NCI-H2227 (cell line): ENCODE measurements around the gene ACSL3.
"Not testable (repeated sequence)": the region's sequence is repeated elsewhere in the genome, so short reads cannot be mapped to it uniquely, and the experiment has no call there.

Source experiments
- DNase-seq: peaks from one replicate; lab custom pipeline; 2025; ENCODE audit not compliant: unreplicated experiment; lab: John Stamatoyannopoulos, UW

Gene ACSL3

GRCh38 chr2:222860740-222861410 lies at the start of gene ACSL3:
TSS of gene ACSL3 (plus strand) at chr2:222861036. CDS start at chr2:222908773, 47,737 bp downstream.
- peak; percentile 97 for DNase-seq

DNA sequence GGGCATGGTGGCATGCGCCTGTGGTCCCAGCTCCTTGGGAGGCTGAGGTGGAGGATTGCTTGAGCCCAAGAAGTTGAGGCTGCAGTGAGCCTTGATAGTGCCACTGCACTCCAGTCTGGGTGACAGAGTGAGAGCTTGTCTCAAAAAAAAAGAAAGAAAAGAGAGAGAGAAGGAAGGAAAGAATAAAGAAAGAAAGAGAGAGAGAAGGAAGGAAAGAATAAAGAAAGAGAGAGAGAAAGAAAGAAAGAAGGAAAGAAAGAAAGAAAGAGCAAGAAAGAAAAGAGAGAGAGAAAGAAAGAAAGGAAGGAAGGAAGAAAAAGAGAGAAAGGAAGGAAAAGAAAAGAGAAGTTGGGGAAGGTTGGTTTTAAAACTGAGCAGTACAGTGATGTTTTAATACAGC lies 49.0 kb upstream of the ACSL3 start:
- no peak for DNase-seq

DNA sequence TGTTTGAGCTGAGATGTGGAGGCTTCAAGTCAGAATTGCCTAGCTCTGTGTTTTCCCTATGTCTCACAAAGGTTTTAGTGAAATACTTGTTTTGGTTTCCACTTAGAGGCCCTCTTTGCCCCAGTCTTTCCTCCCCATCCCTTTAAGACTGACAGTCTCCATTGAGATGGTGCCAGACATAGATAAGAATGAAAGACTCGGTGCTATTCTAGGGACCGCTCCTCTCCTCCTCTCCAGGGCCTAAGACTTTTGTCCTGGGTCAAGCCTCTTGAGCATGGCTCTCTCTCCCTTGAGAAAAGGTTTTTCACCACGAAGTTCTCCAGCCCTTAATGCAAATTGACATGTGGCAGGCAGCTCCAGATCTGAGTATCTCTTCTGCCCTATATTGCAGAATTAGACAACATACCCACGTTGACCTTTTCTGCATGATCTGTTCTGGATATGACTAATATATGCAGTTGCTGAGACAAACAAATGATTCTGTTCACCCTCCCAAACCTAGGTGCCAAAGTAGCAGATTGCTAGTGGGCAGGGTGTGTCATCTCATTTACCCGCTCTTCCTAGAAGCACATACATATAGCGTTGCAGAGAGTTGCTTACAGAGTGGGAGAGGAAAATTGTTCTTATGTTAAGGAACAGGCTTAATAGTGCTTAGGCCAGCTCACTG lies 47.5 kb upstream of the ACSL3 start:
- DNase-seq = no peak

DNA sequence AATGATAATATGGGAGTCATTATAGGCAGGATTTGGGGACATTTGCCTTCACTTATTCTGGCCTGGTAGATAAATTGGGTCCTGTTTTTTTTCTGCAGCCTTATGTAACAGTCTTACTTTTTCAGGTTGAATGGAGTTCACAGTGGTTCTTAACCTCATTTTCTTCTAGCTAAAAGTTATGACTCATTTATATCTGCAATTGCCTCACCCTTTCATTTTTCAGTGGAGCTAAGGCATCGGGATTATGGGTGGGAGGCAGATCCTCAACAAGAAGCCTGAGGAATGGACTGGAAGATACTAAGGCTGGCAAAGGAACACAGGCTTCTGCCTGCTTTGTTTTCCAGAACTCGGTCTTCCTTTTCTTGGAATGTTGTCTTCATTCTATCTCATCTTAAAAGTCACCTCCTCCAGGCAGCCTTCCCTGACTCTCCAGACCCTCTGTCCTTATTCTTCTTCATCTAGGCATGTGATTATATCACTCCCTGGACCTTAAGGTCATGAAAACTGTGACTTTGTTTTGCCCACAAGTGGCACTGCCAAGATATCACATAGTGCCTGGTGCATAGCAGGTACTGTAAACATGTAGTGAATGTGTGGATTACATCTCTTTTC lies 41.0 kb upstream of the ACSL3 start:
- DNase-seq = no peak

- no peak for DNase-seq
These were observed 37.5 kb upstream of the ACSL3 start for GRCh38 chr2:222823183-222823930.

- DNase-seq = no peak
These were observed 35.8 kb upstream of the ACSL3 start for GRCh38 chr2:222825031-222825430.

DNA sequence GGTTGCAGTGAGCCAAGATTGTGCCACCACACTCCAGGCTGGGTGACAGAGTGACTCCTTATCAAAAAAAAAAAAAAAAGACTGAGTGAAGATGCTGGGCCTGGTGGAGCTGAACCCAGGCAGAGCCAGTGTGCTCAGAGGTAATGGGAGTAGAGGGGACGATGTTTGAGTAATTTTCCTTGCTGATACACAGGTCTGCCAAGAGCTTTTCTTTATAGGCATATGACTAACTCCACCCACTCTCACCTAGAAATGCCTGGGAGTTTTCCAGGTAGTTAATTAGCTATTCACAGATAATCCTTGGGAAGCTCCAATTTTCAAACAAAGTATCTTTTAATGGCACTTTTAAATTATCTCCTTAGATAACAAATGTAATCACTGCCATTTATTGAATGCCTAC lies 33.4 kb upstream of the ACSL3 start:
- DNase-seq = no peak

- no peak for DNase-seq
These were observed 32.3 kb upstream of the ACSL3 start for GRCh38 chr2:222828572-222828971.

DNA sequence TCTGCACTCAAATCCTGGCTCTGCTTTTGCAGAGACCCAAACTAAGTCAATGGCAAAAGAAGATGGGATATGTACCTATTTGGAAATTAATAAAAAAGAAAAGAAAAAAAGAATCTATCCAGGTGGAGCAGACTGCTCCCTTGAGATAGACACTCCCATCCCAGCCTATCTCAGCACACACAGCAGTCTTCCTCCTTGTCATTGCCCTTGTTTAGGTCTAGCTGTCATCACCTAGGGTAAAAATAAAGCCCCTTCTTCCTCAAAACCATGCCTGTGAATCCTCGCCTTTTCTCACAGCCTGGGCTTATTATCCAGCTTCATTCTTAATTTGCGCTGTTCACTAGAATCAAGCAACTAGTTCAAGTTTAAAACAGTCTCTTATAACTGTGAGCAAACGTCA lies 30.7 kb upstream of the ACSL3 start:
- DNase-seq = no peak

DNA sequence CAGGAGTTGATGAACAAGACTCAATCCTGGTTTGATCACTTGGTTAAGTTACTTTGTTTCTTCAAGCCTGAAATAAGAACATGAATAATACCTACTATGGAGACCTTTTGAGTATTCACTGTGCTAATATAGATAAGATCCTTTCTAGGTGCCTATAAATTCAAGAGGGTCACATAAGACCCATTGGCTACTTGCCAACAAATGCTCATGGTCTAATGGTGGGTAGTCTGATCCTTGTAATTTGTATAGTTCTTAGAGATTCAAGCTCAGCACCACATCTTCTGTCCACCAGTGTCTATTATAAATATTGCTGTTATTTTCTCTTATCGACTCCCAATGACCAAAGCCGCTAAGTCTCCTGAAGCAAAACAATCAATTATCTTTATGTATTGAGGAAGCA lies 27.4 kb upstream of the ACSL3 start:
- DNase-seq = peak; percentile 15

- DNase-seq = peak; percentile 32
These were observed 25.6 kb upstream of the ACSL3 start for GRCh38 chr2:222835143-222835822.

- no peak for DNase-seq
These were observed 25.0 kb upstream of the ACSL3 start for GRCh38 chr2:222835823-222836151.

DNA sequence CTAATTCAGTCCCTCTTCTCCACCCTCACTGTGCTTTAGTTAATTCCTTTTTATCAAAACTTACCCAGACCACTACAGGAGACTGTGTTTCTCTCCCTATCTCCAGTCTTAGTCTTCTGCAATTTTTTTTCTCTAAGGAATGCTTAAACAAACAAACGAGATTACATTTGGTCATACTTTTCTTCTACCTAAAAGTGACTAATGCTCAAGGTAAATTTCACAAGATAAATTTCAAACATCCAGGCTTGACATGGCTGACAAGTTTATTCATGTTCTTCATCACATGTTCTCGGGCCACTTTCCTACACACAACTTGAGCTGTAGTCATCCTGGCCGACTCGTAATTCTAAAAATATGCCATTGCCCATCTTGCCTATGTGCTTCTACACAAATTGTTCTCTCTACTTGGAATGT lies 23.2 kb upstream of the ACSL3 start:
- no peak for DNase-seq

- DNase-seq = no peak
These were observed 20.6 kb upstream of the ACSL3 start for GRCh38 chr2:222840060-222840802.

DNA sequence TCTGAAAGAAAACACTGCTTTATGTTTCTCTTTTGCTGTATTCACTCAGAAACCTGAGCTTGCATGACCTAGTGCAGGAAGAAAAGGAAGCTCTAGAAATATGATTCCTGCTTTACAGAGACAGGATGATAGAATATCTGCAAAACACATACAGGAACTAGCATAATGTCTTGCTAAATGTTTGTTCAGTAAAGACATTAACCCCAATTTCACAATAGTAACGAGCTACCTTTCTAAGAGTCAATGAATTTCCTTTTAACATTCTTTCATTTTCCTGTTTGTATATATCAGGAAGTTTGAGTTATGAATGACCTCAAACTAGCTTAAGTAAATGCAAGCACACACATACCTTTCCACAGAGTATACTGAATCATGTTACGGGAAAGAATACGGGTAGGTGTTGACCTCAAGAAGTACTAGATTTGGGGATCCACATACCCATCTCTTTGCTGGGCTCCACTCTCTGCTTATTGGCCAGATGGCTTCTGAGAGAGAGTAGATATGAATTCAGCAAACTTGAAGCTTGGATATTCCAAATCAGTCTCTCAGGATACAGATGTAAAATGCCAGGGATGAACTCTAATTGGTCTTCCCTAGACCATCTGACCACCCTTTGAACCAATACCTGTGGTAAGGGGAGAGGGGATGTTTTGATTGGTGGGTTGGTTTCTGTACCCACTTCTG lies 18.2 kb upstream of the ACSL3 start:
- DNase-seq = no peak

DNA sequence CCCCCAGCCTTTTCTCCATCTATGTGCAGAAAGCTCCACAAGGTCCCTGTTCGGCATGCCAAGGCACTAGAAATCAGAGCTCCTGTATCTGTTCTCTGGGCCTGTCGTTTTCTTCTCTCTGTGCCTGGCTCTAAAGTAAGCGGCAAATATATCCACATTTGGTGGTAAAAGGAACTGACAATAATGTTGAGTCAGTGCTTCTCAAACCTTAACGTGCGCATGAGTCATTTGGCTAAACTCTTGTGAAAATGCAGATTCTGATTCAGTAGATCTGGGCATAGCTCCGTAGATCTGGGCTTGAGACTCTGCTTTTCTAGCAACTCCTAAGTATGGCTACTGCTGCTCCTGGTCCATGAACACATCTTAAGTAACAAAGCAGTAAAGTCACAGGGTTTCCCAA lies 16.5 kb upstream of the ACSL3 start:
- DNase-seq = no peak

DNA sequence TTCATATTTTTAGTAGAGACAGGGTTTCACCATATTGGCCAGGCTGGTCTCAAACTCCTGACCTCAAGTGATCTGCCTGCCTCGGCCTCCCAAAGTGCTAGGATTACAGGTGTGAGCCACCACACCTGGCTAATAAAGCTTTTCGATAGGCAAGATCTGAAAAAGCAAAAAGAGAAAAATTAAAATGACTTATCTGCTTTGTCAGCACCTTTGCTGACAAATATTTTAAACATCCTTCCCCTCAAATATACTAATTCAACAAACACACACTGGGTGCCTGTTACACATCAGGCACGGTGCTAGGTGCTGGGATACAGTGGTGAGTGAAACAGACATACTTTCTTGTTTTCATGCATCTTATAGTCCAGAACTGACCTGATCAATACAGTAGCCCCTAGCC lies 15.5 kb upstream of the ACSL3 start:
- DNase-seq = not testable (repeated sequence)

DNA sequence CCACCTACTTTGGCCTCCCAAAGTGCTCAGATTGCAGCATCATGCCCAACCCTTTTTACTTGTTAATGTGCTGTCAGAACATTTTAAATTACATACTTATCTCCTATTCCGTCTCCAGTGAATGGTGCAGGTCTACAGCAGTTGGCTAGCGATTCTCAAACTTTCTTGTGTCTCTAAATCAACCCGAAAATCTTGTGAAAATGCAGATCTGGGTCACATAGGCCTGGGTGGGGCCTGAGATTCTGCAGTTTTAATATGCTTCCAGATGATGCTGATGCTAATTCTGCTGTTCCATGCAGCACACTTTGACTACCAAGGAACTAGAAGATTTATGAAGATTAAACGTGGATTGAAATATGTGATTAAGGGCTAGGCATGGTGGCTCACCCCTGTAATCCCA lies 14.8 kb upstream of the ACSL3 start:
- no peak for DNase-seq

GRCh38 chr2:222848031-222848430 lies 12.8 kb upstream of the ACSL3 start:
- DNase-seq = not testable (repeated sequence)

GRCh38 chr2:222848862-222849261 lies 12.0 kb upstream of the ACSL3 start:
- no peak for DNase-seq
